HPDE6-E6E7 (cell line): Measurements from ENCODE around the gene SGIP1.
"Not testable (repeated sequence)": the region's sequence is repeated elsewhere in the genome, so short reads cannot be mapped to it uniquely, and the experiment has no call there.

Experiments used
- DNase-seq: peaks from one replicate; pipeline ENCODE4 v3.0.0; 2011; ENCODE audit warnings: missing footprints; ENCODE audit errors: extremely low spot score

The SGIP1 gene

DNA sequence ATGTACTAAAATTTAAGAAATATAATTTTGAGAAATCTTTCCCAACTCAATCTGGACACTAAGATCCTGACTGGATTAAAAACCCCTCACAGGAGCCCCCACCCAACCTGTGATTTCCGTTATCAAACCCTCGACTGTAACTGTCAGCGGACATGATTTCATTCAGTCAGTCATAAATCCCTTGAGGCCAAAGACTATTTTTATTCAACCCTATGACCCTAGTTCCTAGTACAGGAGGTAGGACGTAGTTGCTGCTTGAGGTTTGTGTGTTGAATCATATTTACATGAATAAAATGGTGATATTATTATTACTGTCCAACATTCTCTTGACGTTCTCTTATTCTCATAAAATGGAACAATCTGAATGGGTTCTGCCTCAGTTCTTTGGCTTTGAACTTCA is 145.2 kb downstream of the SGIP1 start:
- no peak for DNase-seq

- no peak for DNase-seq
These were observed 147.7 kb downstream of the SGIP1 start for GRCh38 chr1:66681686-66682085.

DNA sequence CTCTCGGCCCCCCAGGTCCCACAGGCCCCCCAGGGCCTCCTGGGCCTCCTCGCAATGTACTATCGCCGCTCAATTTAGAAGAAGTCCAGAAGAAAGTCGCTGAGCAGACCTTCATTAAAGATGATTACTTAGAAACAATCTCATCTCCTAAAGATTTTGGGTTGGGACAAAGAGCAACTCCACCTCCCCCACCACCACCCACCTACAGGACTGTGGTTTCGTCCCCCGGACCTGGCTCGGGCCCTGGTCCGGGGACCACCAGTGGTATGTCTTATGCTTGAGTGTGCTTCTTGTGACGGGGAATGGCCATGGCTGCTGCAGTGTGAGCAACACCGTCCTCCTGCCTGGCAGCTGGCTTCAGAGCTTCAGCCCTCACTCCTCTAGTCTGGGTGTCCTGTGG is 148.2 kb downstream of the SGIP1 start:
- no peak for DNase-seq

GRCh38 chr1:66684353-66684752 is 150.4 kb downstream of the SGIP1 start:
- DNase-seq = no peak

DNA sequence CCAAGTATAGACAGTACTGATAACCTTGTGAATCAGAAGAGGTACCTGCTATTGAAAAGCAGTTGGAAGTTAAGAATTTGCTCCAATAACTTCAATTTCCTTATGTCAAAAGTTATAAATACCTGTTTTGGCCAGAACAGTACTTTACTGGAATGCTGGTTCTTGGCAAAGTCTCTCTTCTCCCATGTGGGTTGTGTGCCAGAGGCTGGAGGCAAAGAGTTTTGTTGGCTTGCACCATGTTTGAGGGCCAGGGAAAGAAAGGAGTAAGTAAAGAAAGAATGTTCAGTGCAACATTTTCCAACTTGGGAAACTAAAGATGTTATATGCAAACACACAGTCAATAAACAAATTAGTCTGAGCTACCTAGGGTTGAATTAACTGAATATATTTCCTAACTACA is 151.3 kb downstream of the SGIP1 start:
- no peak for DNase-seq

DNA sequence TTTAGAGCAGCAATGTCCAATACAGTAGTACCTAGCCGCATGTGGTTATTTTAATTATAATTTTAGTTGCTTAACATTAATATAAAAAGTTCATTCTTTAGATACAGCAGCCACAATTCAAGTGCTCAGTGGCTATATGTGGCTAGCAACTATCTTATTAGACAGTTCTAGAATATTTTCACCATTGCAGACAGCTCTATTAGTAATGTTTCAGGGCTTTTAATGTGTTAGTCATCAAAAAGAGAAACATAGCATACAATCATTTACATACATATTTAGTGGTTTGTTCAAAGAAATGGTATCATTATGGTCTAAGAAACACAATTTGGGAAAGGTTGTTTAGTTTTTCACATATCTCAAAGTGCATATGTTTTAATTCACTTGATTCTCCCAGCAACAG is 151.7 kb downstream of the SGIP1 start:
- DNase-seq = no peak

DNA sequence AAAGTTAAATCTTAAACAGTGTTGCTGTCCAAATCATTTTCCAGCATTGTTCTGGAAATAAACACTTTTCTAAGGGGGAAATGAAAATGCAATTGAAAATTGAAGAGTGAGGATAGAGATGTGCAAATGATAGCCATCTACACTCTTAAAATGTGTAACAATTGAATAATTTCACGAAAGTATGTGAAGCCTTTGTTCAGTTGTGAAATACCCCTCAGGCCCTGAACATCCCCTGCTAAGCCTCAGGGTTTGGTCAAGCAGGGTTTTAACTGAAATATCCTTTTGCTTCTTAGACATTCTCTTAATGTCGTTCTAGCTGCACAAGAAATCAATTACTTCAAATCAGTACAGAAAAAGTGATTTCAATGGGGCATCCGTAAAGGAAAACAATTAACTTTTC is 152.5 kb downstream of the SGIP1 start:
- no peak for DNase-seq

DNA sequence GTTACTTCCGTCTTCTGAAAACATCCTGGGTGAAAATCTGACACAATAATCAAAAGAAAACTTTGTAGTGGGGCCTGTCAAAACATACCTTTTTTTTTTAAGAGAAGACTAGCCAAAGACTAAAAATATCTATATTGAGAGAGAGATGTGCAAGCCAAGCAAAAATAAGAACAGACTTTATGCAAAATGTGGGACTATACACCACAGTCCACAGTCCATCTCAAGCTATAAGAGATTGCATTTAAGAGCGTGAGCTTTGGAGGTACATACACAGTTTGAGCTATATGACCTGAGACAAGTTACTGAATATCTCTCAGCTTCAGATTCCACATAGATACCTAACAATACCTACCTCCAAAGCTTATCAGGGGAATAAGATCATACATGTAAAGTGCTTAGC is 153.4 kb downstream of the SGIP1 start:
- DNase-seq = no peak

GRCh38 chr1:66690666-66691381 is 156.9 kb downstream of the SGIP1 start:
- no peak for DNase-seq

DNA sequence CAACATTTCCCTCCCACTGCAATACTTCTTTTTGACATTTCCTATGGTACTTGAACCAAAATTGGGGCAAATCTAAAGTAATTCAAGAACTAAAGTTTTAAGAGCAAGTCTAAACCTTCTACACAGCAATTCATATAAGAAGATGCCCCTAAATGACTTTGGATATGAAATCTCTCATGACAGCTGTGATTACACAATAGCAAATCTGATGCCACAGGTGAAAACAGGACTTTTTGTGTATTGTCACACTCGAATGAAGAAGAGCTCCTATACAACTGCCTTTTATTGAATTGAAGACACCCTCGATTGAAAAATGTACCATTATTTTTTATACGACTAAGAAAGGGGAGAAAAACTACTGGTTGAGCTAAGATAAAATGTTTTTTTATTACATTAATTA is 158.7 kb downstream of the SGIP1 start:
- no peak for DNase-seq

DNA sequence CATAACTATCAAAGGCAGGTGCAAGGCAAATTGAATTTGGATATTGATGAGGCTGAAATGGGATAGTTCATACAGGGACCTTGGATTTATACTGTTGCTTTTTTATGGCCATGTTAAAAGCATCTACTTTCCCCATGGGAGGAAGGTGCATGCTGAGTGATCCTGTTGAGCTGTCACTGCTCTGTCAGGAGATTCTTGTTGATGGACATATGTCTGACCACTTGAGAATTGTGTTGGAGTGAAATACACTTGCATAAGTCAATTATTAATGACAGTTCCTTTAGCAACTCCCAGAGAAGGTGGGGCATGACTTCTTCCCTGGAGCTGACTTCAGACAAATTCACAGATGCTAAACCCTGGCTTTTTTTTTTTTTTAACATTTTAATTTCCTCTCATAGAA is 159.9 kb downstream of the SGIP1 start:
- no peak for DNase-seq

GRCh38 chr1:66695116-66695515 is 161.2 kb downstream of the SGIP1 start:
- no peak for DNase-seq

- DNase-seq = no peak
These were observed 162.8 kb downstream of the SGIP1 start for GRCh38 chr1:66696771-66697170.

DNA sequence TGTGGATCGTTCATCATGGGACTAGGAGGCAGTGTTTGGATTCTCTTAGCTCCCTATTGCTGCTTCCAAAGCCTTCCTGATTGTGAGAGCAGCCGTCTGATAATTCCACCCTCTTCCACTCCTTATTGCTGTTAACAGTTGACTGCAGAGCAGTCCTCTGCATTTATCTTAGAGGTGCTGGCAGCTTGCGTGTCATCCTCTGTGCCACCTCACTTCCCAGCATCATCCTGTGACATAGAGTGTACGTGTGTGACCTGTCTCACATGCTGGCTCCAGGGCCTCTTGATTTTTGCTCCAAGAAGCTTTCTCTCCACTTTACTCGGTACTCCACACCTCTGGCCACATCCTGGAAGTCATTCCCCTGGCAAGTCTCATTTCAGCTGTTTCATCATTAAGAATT is 165.3 kb downstream of the SGIP1 start:
- DNase-seq = no peak

DNA sequence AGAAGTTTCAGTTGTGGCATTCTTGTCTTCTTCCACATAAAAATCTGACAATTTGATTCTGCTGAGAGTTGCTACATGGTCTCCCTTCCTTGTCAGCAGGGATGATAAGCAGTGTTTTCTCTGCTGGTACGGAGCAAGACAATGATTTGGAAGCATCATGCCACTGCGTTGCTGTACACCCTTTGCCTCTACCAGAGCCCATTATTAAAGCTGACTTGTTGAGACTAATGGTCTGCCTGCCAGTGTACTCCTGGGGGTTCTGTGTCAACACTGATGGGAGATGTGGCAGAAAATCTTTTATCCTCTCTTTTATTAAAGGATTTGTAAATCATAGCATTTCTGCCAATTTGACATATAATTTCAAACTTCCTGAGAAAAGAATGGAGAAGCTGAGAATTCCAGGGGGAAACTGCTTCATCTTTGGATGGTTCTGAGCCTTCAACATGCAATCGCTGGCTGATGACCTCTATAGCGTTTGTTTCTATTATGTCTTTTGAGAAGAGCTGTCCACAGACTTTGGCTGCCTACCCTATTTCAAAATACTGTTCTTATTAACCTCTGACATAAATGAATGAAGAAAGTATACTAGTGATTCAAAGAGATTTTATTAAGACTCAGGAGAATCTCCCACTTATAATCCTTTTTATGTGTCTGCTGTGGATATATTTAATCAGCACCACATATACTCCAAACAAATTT is 170.4 kb downstream of the SGIP1 start:
- no peak for DNase-seq

- DNase-seq = no peak
These were observed 171.2 kb downstream of the SGIP1 start for GRCh38 chr1:66705110-66705509.

GRCh38 chr1:66711420-66711819 is 177.5 kb downstream of the SGIP1 start:
- DNase-seq = no peak

- DNase-seq = no peak
These were observed 178.9 kb downstream of the SGIP1 start for GRCh38 chr1:66712839-66713238.

DNA sequence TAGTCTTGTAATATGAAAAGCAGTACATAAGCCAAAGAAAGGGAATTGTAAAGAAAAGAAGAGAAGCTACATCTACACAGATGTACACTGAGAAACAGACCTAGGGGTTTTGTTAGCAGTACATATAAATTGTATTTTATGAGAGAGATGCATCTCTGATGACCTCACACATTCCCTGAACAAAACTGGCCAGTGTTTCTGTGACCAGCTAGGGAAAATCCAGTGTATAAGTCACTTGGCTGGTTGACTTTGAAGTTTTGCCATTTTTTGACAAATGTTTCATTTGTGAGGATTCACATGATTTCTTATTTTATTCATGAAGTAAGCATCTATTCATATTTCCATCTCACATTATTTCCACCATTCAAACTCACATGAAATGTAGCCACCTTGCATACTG is 190.0 kb downstream of the SGIP1 start:
- no peak for DNase-seq

DNA sequence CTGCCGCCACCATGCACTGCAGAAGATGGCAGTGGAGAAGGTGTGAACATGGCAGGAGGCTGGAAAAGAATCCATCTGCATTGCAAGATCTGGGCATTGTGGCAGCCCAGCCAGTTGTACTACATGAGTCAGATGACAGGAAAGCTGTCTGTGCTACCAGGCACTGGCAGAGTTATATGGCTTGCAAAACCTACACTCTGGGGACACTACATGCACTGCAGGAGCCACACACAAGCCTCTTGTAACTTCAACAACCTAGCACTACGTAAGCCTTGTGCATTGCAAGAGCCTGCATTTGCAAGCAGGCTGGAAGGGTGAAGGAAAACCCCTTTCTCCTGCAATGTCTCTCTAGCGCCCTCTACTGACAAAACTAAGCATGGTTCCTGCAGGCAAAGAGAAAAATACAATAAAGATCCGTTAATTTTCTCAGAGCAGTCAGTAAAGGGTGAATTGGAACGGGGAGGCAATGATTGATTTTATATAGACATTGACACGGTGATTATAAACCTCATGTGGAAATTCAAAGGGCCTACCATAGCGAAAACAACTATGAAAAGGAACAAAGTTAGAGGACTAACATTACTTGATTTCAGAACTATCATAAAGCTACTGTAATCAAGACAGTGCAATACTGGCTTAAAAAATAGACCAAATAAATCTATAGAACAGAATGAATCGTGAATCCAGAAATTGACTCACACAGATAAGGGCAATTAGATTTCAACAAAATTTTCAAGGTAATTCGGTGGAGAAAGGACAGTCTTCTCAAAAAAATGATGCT is 192.1 kb downstream of the SGIP1 start:
- DNase-seq = peak; percentile 15

GRCh38 chr1:66728021-66728420 is 194.1 kb downstream of the SGIP1 start:
- no peak for DNase-seq

DNA sequence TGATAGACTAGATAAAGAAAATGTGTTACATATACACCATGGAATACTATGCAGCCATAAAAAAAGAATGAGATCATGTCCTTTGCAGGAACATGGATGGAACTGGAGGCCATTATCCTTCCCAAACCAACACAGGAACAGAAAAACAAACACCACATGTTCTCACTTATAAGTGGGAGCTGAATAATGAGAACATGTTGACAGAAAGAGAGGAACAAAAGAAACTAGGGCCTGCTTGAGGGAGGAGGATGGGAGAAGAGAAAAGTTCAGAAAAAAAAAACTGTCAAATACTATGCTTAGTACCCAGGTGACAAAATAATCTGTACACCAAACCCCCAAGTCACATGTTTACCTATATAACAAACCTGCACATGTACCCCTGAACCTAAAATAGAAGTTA is 194.8 kb downstream of the SGIP1 start:
- DNase-seq = not testable (repeated sequence)

GRCh38 chr1:66729119-66729518 is 195.2 kb downstream of the SGIP1 start:
- no peak for DNase-seq
